NB4 (cell line): ENCODE results near the gene TBXT.

ENCODE experiments used
- DNase-seq: peaks from one replicate; pipeline ENCODE4 v3.0.0; 2010; ENCODE audit warnings: low read depth
- H3K4me3 ChIP-seq: one replicate; pipeline ENCODE4 v1.5.1; 2011; ENCODE audit warnings: mild to moderate bottlenecking, low read depth, low read length, moderate library complexity
- CTCF ChIP-seq: IDR thresholded peaks from one replicate; pipeline ENCODE4 v1.5.1; 2012; ENCODE audit warnings: low read depth, low read length
- MYC ChIP-seq: IDR thresholded peaks from 2 replicates; pipeline ENCODE4 v1.6.1; 2011; ENCODE audit warnings: low read depth, low read length
- POLR2A ChIP-seq: IDR thresholded peaks from 2 replicates; pipeline ENCODE4 v1.6.1; 2011; ENCODE audit warnings: mild to moderate bottlenecking; ENCODE audit not compliant: insufficient read length; ENCODE audit errors: extremely low read depth
- TF ChIP-seq, protein P1 (sequence below): IDR thresholded peaks from 2 replicates; pipeline ENCODE4 v1.6.1; 2011; ENCODE audit warnings: low read depth, low read length

Gene TBXT

DNA sequence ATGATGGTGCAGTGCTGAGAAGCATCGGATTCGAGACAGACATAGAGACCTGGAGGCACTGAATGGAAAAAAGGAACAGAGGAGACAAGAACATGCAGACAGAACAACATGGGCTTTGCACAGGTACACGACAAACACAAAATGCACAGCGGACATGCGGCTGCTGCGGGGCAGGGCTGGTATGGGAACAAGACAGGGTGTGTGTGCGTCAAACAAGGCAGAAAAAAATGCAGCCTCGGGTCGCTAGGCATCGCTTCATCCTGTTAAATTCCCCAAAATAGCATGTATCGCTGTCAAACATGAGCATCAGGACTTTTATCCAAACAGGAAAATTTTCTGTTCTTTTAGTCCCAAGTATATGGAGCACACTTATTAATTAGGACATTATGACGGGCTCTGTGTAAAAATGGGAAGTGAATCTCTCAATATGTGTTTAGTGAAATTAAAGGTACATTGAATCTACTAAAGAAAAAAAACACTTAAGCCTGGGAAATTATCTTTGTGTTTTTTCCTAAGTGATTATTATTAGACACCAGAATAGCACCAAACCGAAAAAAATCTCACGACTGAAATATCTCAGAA is 36.1 kb upstream of the TBXT start:
- TF ChIP-seq CTCF (no peak), POLR2A (no peak), MYC (no peak)
- TF ChIP-seq, protein P1, sequence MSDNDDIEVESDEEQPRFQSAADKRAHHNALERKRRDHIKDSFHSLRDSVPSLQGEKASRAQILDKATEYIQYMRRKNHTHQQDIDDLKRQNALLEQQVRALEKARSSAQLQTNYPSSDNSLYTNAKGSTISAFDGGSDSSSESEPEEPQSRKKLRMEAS: no peak
- DNase-seq: no peak
- H3K4me3 ChIP-seq: no peak overlapping the region

DNA sequence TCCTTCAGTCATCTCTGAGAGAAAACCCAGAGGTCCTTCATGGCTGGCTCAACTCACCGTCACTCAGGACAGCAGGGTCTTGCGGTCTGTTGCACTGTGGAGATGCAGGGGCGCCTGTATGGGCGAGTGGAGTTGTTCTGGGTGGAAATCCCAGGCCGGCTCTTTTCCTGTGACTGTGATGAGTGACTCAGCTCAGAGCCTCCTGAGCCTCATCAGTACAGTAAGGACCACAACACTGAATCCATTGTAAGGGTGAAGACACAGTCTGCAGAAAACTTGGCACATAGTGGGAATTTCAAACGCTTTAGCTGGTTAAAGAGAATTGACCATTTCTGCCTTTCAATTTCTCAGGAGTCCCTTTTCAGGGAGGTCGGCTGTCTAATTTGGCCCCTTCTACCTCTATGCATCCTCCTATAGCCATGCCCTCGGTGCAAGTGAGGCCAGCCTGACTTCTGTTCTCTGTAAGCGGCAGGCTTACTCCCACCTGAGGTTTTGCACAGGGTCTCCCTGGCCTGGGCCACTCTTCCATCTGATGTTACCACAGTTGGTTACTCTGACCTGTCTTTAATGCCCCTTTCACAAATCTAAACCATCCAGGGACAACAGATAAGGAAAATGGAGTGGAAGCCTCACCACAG is 35.5 kb upstream of the TBXT start:
- H3K4me3 ChIP-seq: no peak overlapping the region
- no peak for DNase-seq
- TF ChIP-seq CTCF (no peak), MYC (no peak), POLR2A (no peak)
- TF ChIP-seq, protein P1: no peak

DNA sequence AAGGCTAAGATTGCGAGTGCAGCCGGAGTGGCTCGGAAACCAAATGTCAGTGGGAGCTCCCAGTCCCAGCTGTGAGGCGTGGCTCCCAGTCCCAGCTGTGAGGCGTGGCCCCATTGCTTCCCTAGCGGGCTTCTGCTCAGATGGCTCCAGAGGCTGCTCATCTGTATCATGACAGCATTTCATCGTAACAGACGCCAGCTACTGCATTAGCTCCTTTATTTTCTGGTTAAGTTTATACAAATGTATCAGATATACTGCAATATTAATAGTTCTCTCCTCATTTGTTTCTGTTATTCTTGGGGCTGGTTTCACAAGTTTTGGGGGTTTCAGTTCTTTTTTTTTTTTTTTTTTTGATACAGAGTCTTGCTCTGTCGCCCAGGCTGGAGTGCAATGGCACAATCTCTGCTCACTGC is 34.7 kb upstream of the TBXT start:
- DNase-seq: no peak
- H3K4me3 ChIP-seq: no peak overlapping the region
- TF ChIP-seq CTCF: no peak

GRCh38 chr6:166201878-166202277 is 34.2 kb upstream of the TBXT start:
- DNase-seq: no peak
- no peak for TF ChIP-seq MYC
- no peak for TF ChIP-seq CTCF
- TF ChIP-seq, protein P1: no peak
- TF ChIP-seq POLR2A: no peak

GRCh38 chr6:166197361-166197760 is 29.7 kb upstream of the TBXT start:
- H3K4me3 ChIP-seq: no peak overlapping the region

More at GRCh38 chr6:166201878-166202277, 34.2 kb upstream of the TBXT start:
- no peak overlapping the region for H3K4me3 ChIP-seq

GRCh38 chr6:166195860-166196238 is 28.2 kb upstream of the TBXT start:
- TF ChIP-seq CTCF (no peak), MYC (no peak), POLR2A (no peak)
- TF ChIP-seq, protein P1: no peak
- no peak for DNase-seq
- H3K4me3 ChIP-seq: no peak overlapping the region

More at GRCh38 chr6:166197361-166197760, 29.7 kb upstream of the TBXT start:
- TF ChIP-seq MYC: no peak
- DNase-seq: no peak
